HepG2 (cell line): ENCODE measurements around the gene PRR36. TPM values are rescaled to one million over a fixed set of nuclear protein-coding genes. Genes with fewer than 3 reads are reported as not detected.

Experiments used
- ATAC-seq: fragments of 200-7000 bp; cut with Tn5 transposase; 3 replicates; pipeline ENCODE4 v1.9.1; 2020; ENCODE audit warnings: mild to moderate bottlenecking, moderate library complexity
- BruUV-seq: library from RNA; stranded (reverse); fragments of 400-500 nt; replicated peaks from 2 replicates; lab custom pipeline; 2021; lab: Mats Ljungman, UMichigan
- CTCF ChIA-PET: fragments of 300-600 bp; formaldehyde crosslinking; extraction: SDS; loops from one replicate; lab custom pipeline; 2021; ENCODE audit warnings: low total read pairs, inconsistent platforms, low intra/inter-chr PET ratio; lab: Yijun Ruan, JAX
- POLR2A ChIA-PET: fragments of 350-600 bp; sonication (Branson Sonifier 250); formaldehyde crosslinking; loops from one replicate; lab custom pipeline; 2020; ENCODE audit warnings: antibody characterized with exemption, inconsistent platforms; lab: Yijun Ruan, JAX
- DNase-seq: peaks from one replicate; pipeline ENCODE4 v3.0.0-alpha.2; 2015; ENCODE audit warnings: low spot score
- FAIRE-seq: peaks from 3 replicates; lab custom pipeline; 2011; peaks lifted over from hg19 to GRCh38; lab: Jason Lieb, UNC
- H2AFZ ChIP-seq: one replicate; pipeline ENCODE4 v1.6.1; 2011; ENCODE audit warnings: low read length, inconsistent platforms
- H3K27ac ChIP-seq: fragments of 300-600 bp; 3 replicates; pipeline ENCODE4 v1.8.0; 2011; ENCODE audit warnings: mixed run types, mild to moderate bottlenecking, mixed read lengths, low read length, inconsistent platforms; ENCODE audit not compliant: insufficient read depth; ENCODE audit errors: extremely low read length
- H3K27me3 ChIP-seq, 2 experiments: fragments of 200-600 bp in 1 of 2; 2 replicates in 1 of 2; 3 replicates in 1 of 2; pipeline versions ENCODE4 v1.6.0 to v1.8.0; 2011; ENCODE audit warnings: low read length in 2 of 2, mild to moderate bottlenecking in 2 of 2, moderate library complexity in 2 of 2, inconsistent platforms in 1 of 2; ENCODE audit not compliant: insufficient read depth in 2 of 2, control insufficient read depth in 1 of 2
- H3K36me3 ChIP-seq, 2 experiments: fragments of 200-600 bp in 1 of 2; replicated peaks in 1 of 2; 2 replicates in 1 of 2; 3 replicates in 1 of 2; pipeline versions ENCODE4 v1.5.1 to v1.8.0; 2011; ENCODE audit warnings: low read length in 2 of 2, inconsistent platforms in 1 of 2; ENCODE audit not compliant: insufficient read depth in 2 of 2, control insufficient read depth in 1 of 2
- H3K4me1 ChIP-seq: 2 replicates; pipeline ENCODE4 v1.5.1; 2012; ENCODE audit warnings: low read length, inconsistent platforms; ENCODE audit not compliant: insufficient read depth
- H3K4me2 ChIP-seq: 2 replicates; pipeline ENCODE4 v1.6.0; 2011; ENCODE audit warnings: low read depth, low read length, inconsistent platforms
- H3K4me3 ChIP-seq, 3 experiments: fragments of 200-600 bp in 1 of 3; sonication (generic), shearing (Covaris generic) in 1 of 3; replicated peaks in 1 of 3; 2 replicates each; pipeline ENCODE4 v1.5.1; 2011 to 2016; ENCODE audit warnings: low read length in 3 of 3, inconsistent platforms in 2 of 3, low read depth in 2 of 3, mild to moderate bottlenecking in 2 of 3, control low read depth in 1 of 3, mixed read lengths in 1 of 3; ENCODE audit not compliant: insufficient read depth in 1 of 3
- H3K79me2 ChIP-seq: one replicate; pipeline ENCODE4 v1.6.1; 2011; ENCODE audit warnings: low read length, inconsistent platforms; ENCODE audit not compliant: insufficient read depth
- H3K9ac ChIP-seq: 2 replicates; pipeline ENCODE4 v1.6.0; 2011; ENCODE audit warnings: mild to moderate bottlenecking, low read depth, low read length, inconsistent platforms; ENCODE audit not compliant: insufficient read depth
- H3K9me3 ChIP-seq: 2 replicates; pipeline ENCODE4 v1.5.1; 2012; ENCODE audit warnings: mild to moderate bottlenecking, low read length
- H4K20me1 ChIP-seq: 2 replicates; pipeline ENCODE4 v1.6.0; 2011; ENCODE audit warnings: inconsistent platforms, mild to moderate bottlenecking, low read length, moderate library complexity; ENCODE audit not compliant: insufficient read depth
- CAMTA2 ChIP-seq: sonication (generic); formaldehyde crosslinking; IDR thresholded peaks from 2 replicates; pipeline ENCODE4 v1.4.0; 2020; ENCODE audit warnings: mild to moderate bottlenecking, missing genetic modification reagents, borderline replicate concordance
- E2F1 ChIP-seq: sonication (generic); formaldehyde crosslinking; IDR thresholded peaks from 2 replicates; pipeline ENCODE4 v1.5.0; 2020; ENCODE audit warnings: missing genetic modification reagents
- ELF3 ChIP-seq: IDR thresholded peaks from 2 replicates; pipeline ENCODE4 v1.6.1; 2016; ENCODE audit warnings: missing genetic modification reagents, missing compliant biosample characterization
- NAIF1 ChIP-seq: sonication (generic); formaldehyde crosslinking; IDR thresholded peaks from 2 replicates; pipeline ENCODE4 v1.5.0; 2020; ENCODE audit warnings: mild to moderate bottlenecking, missing genetic modification reagents, borderline replicate concordance
- NKX3-1 ChIP-seq: sonication (generic); formaldehyde crosslinking; IDR thresholded peaks from 2 replicates; pipeline ENCODE4 v1.5.0; 2020; ENCODE audit warnings: missing genetic modification reagents
- NR2C2 ChIP-seq: sonication (generic); formaldehyde crosslinking; IDR thresholded peaks from 2 replicates; pipeline ENCODE4 v1.4.0; 2020; ENCODE audit warnings: missing genetic modification reagents, mild to moderate bottlenecking, moderate library complexity, borderline replicate concordance
- NR2F6 ChIP-seq, 2 experiments: IDR thresholded peaks; 2 replicates each; pipeline ENCODE4 v1.6.1; 2016; ENCODE audit warnings: antibody characterized with exemption in 1 of 2, mild to moderate bottlenecking in 1 of 2
- SNRNP70 ChIP-seq: fragments of 200-400 bp; formaldehyde crosslinking; IDR thresholded peaks from 2 replicates; pipeline ENCODE4 v1.6.1; 2017; ENCODE audit warnings: mild to moderate bottlenecking, low read depth, low read length, moderate library complexity
- ZBTB46 ChIP-seq: sonication (generic); formaldehyde crosslinking; IDR thresholded peaks from 2 replicates; pipeline ENCODE4 v1.4.0; 2020; ENCODE audit warnings: mild to moderate bottlenecking, missing genetic modification reagents, borderline replicate concordance
- ZNF292 ChIP-seq: sonication (generic); formaldehyde crosslinking; IDR thresholded peaks from 2 replicates; pipeline ENCODE4 v1.8.1; 2022; ENCODE audit warnings: mild to moderate bottlenecking, low read depth, missing genetic modification reagents, borderline replicate concordance
- ZNF614 ChIP-seq: IDR thresholded peaks from 2 replicates; pipeline ENCODE4 v1.6.1; 2018; ENCODE audit warnings: missing biosample characterization, missing genetic modification reagents, inconsistent platforms, borderline replicate concordance
- ZNF629 ChIP-seq: sonication (generic); formaldehyde crosslinking; conservative IDR thresholded peaks from 2 replicates; pipeline ENCODE4 v1.5.0; 2020; ENCODE audit warnings: missing genetic modification reagents
- ZZZ3 ChIP-seq: sonication (generic); formaldehyde crosslinking; IDR thresholded peaks from 2 replicates; pipeline ENCODE4 v1.4.0; 2020; ENCODE audit warnings: missing genetic modification reagents, mild to moderate bottlenecking, borderline replicate concordance
- WGBS: methylation state at CpG from one replicate; pipeline ENCODE4 v1.1.6; 2017; ENCODE audit warnings: low lambda C conversion rate; 5-methylcytosine and 5-hydroxymethylcytosine counted together
- in situ Hi-C: cut with HindIII; loops from 2 replicates; pipeline ENCODE4 v1.10.0; 2017; ENCODE audit warnings: low pct_unique_long_range_greater_than_20kb; ENCODE audit not compliant: extremely low pct_ligation_motif_present
- intact Hi-C: fragments of 100-400 bp; cut with micrococcal nuclease; formaldehyde crosslinking; loops from one replicate; pipeline ENCODE4 v1.10.0; 2022; ENCODE audit not compliant: unreplicated experiment
- polyA plus RNA-seq, 8 experiments: library from polyadenylated mRNA; depleted of rRNA in 3 of 8; stranded (reverse) in 7 of 8; unstranded in 1 of 8; fragments of >200 nt; fragmentation: Illumina TruSeq in 4 of 8; extraction: Trizol in 4 of 8; gene quantifications; 2 replicates each; pipeline versions ENCODE4 v1.2.1 to v1.2.3, GENCODE V29; 2011 to 2016; ENCODE audit warnings: low read depth in 4 of 8, missing spikeins in 1 of 8, mixed read lengths in 1 of 8; ENCODE audit not compliant: insufficient read depth in 1 of 8
- total RNA-seq, 5 experiments: library from RNA; depleted of rRNA; stranded (reverse); fragments of >200 nt; fragmentation: Illumina TruSeq; extraction: Trizol; gene quantifications; 2 replicates each; pipeline ENCODE4 v1.2.3, GENCODE V29; 2016; ENCODE audit warnings: low read depth in 1 of 5

Gene PRR36
- total and polyA plus RNA-seq, 2 of the 13 experiments (the other 11 are each of a cell fraction or from before 2014, with no cell fraction given), result 0.07 to 0.17 TPM

GRCh38 chr19:7850945-7851622 lies 23.1 kb downstream of the PRR36 start:
- Histone ChIP-seq H3K4me1 (peaks cover 24% of the 10 kb centered on the region), H3K36me3 (no peaks in the 10 kb centered on the region), H2AFZ (no peak overlapping the region), H3K9me3 (no peaks in the 10 kb centered on the region), H3K27me3 (peaks cover 0 to 5% of the 10 kb centered on the region in 2 experiments; a peak in 2 of 5 replicates), H4K20me1 (no peaks in the 10 kb centered on the region), H3K79me2 (no peaks in the 10 kb centered on the region), H3K9ac (no peak overlapping the region), H3K4me2 (no peak overlapping the region), H3K27ac (no peak overlapping the region), H3K4me3 (no peak overlapping the region)
- POLR2A ChIA-PET, result no interaction called here
- WGBS, result 60% methylated on average over 7 of the region's 19 CpGs
- no peak for ATAC-seq
- intact Hi-C loops (no loop called here), in situ Hi-C loops (loop anchor here (5.0 kb wide), 1 partner anchor 71 kb away; the partner anchor contains the start of gene SNAPC2)
- CTCF ChIA-PET, result no interaction called here
- BruUV-seq, result no TSS peak
- no peak for FAIRE-seq
- DNase-seq, result no peak
- TF ChIP-seq NR2F6 (IDR thresholded peaks at IDR 0.05) (no peak), NR2F6 (CRISPR knock-in tag; IDR thresholded peaks at IDR 0.05) (no peak), NAIF1 (CRISPR knock-in tag) (no peak), ZZZ3 (CRISPR knock-in tag) (no peak), ZNF629 (CRISPR knock-in tag) (no peak), NR2C2 (CRISPR knock-in tag) (no peak), ELF3 (CRISPR knock-in tag) (no peak), ZNF614 (no peak), CAMTA2 (CRISPR knock-in tag) (no peak), ZBTB46 (CRISPR knock-in tag) (no peak), NKX3-1 (CRISPR knock-in tag) (no peak), ZNF292 (CRISPR knock-in tag) (no peak), E2F1 (no peak), SNRNP70 (no peak)
